GM12878 (cell line): ENCODE measurements around the gene AMIGO2. TPM values are rescaled to one million over a fixed set of nuclear protein-coding genes. Genes with fewer than 3 reads are reported as not detected.

ENCODE experiments used
- ATAC-seq: fragments of 200-7000 bp; cut with Tn5 transposase; 3 replicates; pipeline ENCODE4 v1.9.1; 2020; ENCODE audit warnings: mild to moderate bottlenecking, moderate library complexity
- BruUV-seq: library from RNA; stranded (reverse); fragments of 400-500 nt; replicated peaks from 2 replicates; lab custom pipeline; 2021; lab: Mats Ljungman, UMichigan
- CTCF ChIA-PET: fragments of 300-600 bp; sonication (Branson Sonifier 250); formaldehyde crosslinking; extraction: SDS; loops from one replicate; lab custom pipeline; 2021; ENCODE audit warnings: inconsistent platforms; lab: Yijun Ruan, JAX
- POLR2A ChIA-PET: fragments of 350-600 bp; formaldehyde crosslinking; extraction: SDS; loops from one replicate; lab custom pipeline; 2021; ENCODE audit warnings: inconsistent platforms; lab: Charles Lee
- RAD21 ChIA-PET: fragments of 300-600 bp; sonication (Branson Sonifier 250); formaldehyde crosslinking; loops from one replicate; lab custom pipeline; 2023; ENCODE audit warnings: antibody characterized with exemption; ENCODE audit not compliant: unreplicated experiment; lab: Charles Lee
- SMC1A ChIA-PET: fragments of 300-600 bp; sonication (Branson Sonifier 250); formaldehyde crosslinking; loops from one replicate; lab custom pipeline; 2023; ENCODE audit not compliant: unreplicated experiment, uncharacterized antibody; lab: Charles Lee
- DNase-seq: peaks from one replicate; pipeline ENCODE4 v3.0.0-alpha.2; 2011; ENCODE audit warnings: low read depth, low spot score
- FAIRE-seq: peaks from 3 replicates; lab custom pipeline; 2011; peaks lifted over from hg19 to GRCh38; lab: Jason Lieb, UNC
- H2AFZ ChIP-seq: 2 replicates; pipeline ENCODE4 v1.6.0; 2011; ENCODE audit warnings: low read depth, low read length, control low read depth; ENCODE audit not compliant: control insufficient read depth
- H3K27ac ChIP-seq: 2 replicates; pipeline ENCODE4 v1.5.1; 2011; ENCODE audit warnings: control low read depth; ENCODE audit not compliant: control insufficient read depth, insufficient read depth
- H3K27me3 ChIP-seq, 2 experiments: replicated peaks in 1 of 2; 2 replicates each; pipeline versions ENCODE4 v1.6.0 to v1.6.1; 2011; ENCODE audit warnings: low read length in 1 of 2; ENCODE audit not compliant: control insufficient read depth in 2 of 2, insufficient read depth in 2 of 2
- H3K36me3 ChIP-seq, 2 experiments: 2 replicates each; pipeline ENCODE4 v1.5.1; 2011; ENCODE audit warnings: low read length in 1 of 2; ENCODE audit not compliant: control insufficient read depth in 2 of 2, insufficient read depth in 2 of 2
- H3K4me1 ChIP-seq: 2 replicates; pipeline ENCODE4 v1.6.1; 2011; ENCODE audit warnings: mild to moderate bottlenecking, low read length, moderate library complexity, mixed read lengths; ENCODE audit not compliant: control insufficient read depth, insufficient read depth
- H3K4me2 ChIP-seq: 2 replicates; pipeline ENCODE4 v1.6.0; 2011; ENCODE audit warnings: control low read depth; ENCODE audit not compliant: control insufficient read depth, insufficient read depth
- H3K4me3 ChIP-seq: fragments of 200-600 bp; sonication (generic); 2 replicates; pipeline ENCODE4 v1.5.1; 2016
- H3K79me2 ChIP-seq: 2 replicates; pipeline ENCODE4 v1.6.0; 2011; ENCODE audit warnings: low read length; ENCODE audit not compliant: control insufficient read depth, insufficient read depth
- H3K9ac ChIP-seq: 2 replicates; pipeline ENCODE4 v1.8.0; 2011; ENCODE audit warnings: low read length, control low read depth, mixed read lengths; ENCODE audit not compliant: control insufficient read depth, insufficient read depth
- H3K9me3 ChIP-seq: replicated peaks from 3 replicates; pipeline ENCODE4 v1.5.1; 2011; ENCODE audit warnings: mild to moderate bottlenecking, low read length; ENCODE audit not compliant: control insufficient read depth, insufficient read depth
- H4K20me1 ChIP-seq: 2 replicates; pipeline ENCODE4 v1.6.0; 2011; ENCODE audit not compliant: control insufficient read depth, insufficient read depth
- BACH1 ChIP-seq: fragments of 450-650 bp; IDR thresholded peaks from 2 replicates; pipeline ENCODE4 v1.6.1; 2017; ENCODE audit warnings: mild to moderate bottlenecking, borderline replicate concordance
- CEBPZ ChIP-seq: fragments of 150-350 bp; IDR thresholded peaks from 2 replicates; pipeline ENCODE4 v1.6.1; 2016; ENCODE audit warnings: low read depth, low read length
- CREB1 ChIP-seq: IDR thresholded peaks from 2 replicates; pipeline ENCODE4 v1.6.1; 2012; ENCODE audit warnings: low read depth, mild to moderate bottlenecking, inconsistent platforms
- EGR1 ChIP-seq, 2 experiments: IDR thresholded peaks; 1 replicate in 1 of 2; 2 replicates in 1 of 2; pipeline ENCODE4 v1.6.1; 2011 to 2012; ENCODE audit warnings: low read depth in 2 of 2, low read length in 2 of 2, borderline replicate concordance in 1 of 2, mild to moderate bottlenecking in 1 of 2, moderate library complexity in 1 of 2
- FOS ChIP-seq: IDR thresholded peaks from 3 replicates; pipeline ENCODE4 v1.6.1; 2011; ENCODE audit warnings: borderline replicate concordance; ENCODE audit not compliant: insufficient read length; ENCODE audit errors: extremely low read depth
- NFYA ChIP-seq: IDR thresholded peaks from 2 replicates; pipeline ENCODE4 v1.6.1; 2011; ENCODE audit warnings: low read depth, mild to moderate bottlenecking, low read length, improper control_type of control experiment, borderline replicate concordance
- RBBP5 ChIP-seq: fragments of 200-600 bp; sonication (generic); conservative IDR thresholded peaks from 2 replicates; pipeline ENCODE4 v1.6.1; 2016
- SMAD1 ChIP-seq: fragments of 450-650 bp; IDR thresholded peaks from 2 replicates; pipeline ENCODE4 v1.6.1; 2018; ENCODE audit warnings: mild to moderate bottlenecking, low read depth; ENCODE audit not compliant: partially characterized antibody
- WGBS: methylation state at CpG from one replicate; pipeline ENCODE4 v1.1.6; 2016; ENCODE audit warnings: low lambda C conversion rate; ENCODE audit not compliant: insufficient replicate concordance, insufficient coverage; ENCODE audit errors: missing lambda C conversion rate; 5-methylcytosine and 5-hydroxymethylcytosine counted together
- in situ Hi-C: fragments of 300-500 bp; cut with MboI; formaldehyde crosslinking; loops from 9 replicates; pipeline ENCODE4 v1.14.3; 2018; ENCODE audit warnings: mixed read lengths
- intact Hi-C: fragments of 100-400 bp; cut with micrococcal nuclease; formaldehyde crosslinking; loops from one replicate; pipeline ENCODE4 v1.14.2; 2022; ENCODE audit not compliant: unreplicated experiment
- polyA plus RNA-seq, 11 experiments: library from polyadenylated mRNA; depleted of rRNA in 4 of 11; unstranded in 6 of 11; stranded (reverse) in 5 of 11; fragments of >200 nt; fragmentation: Nextera tagmentation in 4 of 11; fragmentation: Illumina TruSeq in 1 of 11; extraction: Ambion mirVana in 4 of 11; extraction: Trizol in 1 of 11; gene quantifications; 1 replicate in 1 of 11; 2 replicates in 10 of 11; pipeline versions ENCODE4 v1.2.1 to v1.2.3, GENCODE V29; 2011 to 2016; ENCODE audit warnings: inconsistent platforms in 2 of 11, missing spikeins in 2 of 11, low read depth in 1 of 11
- total RNA-seq, 4 experiments: library from RNA; depleted of rRNA in 3 of 4; stranded (reverse); fragments of >200 nt in 3 of 4; fragmentation: Illumina TruSeq in 1 of 4; extraction: Trizol in 1 of 4; gene quantifications; 2 replicates each; pipeline versions ENCODE4 v1.2.1 to v1.2.3, GENCODE V29; 2013 to 2021
- TF ChIP-seq, protein P1 (sequence below): fragments of 450-650 bp; IDR thresholded peaks from 2 replicates; pipeline ENCODE4 v1.6.1; 2017; ENCODE audit warnings: mild to moderate bottlenecking

AMIGO2 gene
- total and polyA plus RNA-seq, 10 of the 15 experiments (the other 5 are each of a cell fraction or from before 2014, with no cell fraction given) = 0.03 to 0.15 (median 0.11) TPM; not detected in 7

DNA sequence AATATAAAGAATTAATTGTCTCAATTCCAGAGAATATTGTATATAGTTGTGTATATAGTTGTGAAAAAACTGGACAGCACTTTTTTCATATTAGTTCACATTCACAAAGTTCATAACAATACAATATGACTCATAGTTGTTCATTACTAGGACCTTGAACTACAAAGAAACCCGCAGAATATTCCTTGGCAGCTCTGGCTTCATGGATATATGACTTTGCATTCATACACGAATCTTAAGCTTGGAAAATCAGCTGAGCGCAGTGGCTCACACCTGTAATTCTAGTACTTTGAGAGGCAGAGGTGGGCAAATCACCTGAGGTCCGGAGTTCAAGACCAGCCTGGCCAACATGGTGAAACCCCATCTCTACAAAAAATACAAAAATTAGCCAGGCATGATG lies 38.4 kb downstream of the AMIGO2 start:
- ATAC-seq = no peak
- H4K20me1 ChIP-seq = no peaks in the 10 kb centered on the region
- intact Hi-C loops = no loop called here
- H3K4me3 ChIP-seq = no peak overlapping the region
- TF ChIP-seq FOS (no peak), SMAD1 (no peak), BACH1 (no peak), EGR1 (IDR thresholded peaks at IDR 0.05; ENCODE audit: borderline replicate concordance in 1 of 2, low read depth in 2 of 2, low read length in 2 of 2) (no peak), CREB1 (no peak), RBBP5 (no peak), NFYA (no peak), CEBPZ (no peak)
- TF ChIP-seq, protein P1, sequence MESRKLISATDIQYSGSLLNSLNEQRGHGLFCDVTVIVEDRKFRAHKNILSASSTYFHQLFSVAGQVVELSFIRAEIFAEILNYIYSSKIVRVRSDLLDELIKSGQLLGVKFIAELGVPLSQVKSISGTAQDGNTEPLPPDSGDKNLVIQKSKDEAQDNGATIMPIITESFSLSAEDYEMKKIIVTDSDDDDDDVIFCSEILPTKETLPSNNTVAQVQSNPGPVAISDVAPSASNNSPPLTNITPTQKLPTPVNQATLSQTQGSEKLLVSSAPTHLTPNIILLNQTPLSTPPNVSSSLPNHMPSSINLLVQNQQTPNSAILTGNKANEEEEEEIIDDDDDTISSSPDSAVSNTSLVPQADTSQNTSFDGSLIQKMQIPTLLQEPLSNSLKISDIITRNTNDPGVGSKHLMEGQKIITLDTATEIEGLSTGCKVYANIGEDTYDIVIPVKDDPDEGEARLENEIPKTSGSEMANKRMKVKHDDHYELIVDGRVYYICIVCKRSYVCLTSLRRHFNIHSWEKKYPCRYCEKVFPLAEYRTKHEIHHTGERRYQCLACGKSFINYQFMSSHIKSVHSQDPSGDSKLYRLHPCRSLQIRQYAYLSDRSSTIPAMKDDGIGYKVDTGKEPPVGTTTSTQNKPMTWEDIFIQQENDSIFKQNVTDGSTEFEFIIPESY = no peak
- SMC1A ChIA-PET = no interaction called here
- H3K9me3 ChIP-seq = no peaks in the 10 kb centered on the region
- 36% methylated on average over 4 of the region's 4 CpGs for WGBS
- H3K4me1 ChIP-seq = no peaks in the 10 kb centered on the region
- H3K27me3 ChIP-seq = no peaks in the 10 kb centered on the region
- H3K27ac ChIP-seq = no peak overlapping the region
- CTCF ChIA-PET = interaction anchor here (1.4 to 2.8 kb wide), 3 partner anchors 9 to 356 kb away, joined by 3 to 11 read pairs (median 3); no protein-coding TSS in a partner anchor
- RAD21 ChIA-PET = interaction anchor here (0.7 kb wide), 1 partner anchor 177 kb away, joined by 5 read pairs; no protein-coding TSS in a partner anchor
- BruUV-seq = no TSS peak
- no peak overlapping the region for H3K4me2 ChIP-seq
- no peak overlapping the region for H3K9ac ChIP-seq
- H3K79me2 ChIP-seq = no peaks in the 10 kb centered on the region
- no peak overlapping the region for H2AFZ ChIP-seq
- no peak for FAIRE-seq
- POLR2A ChIA-PET = no interaction called here
- in situ Hi-C loops = no loop called here
- no peaks in the 10 kb centered on the region for H3K36me3 ChIP-seq
- no peak for DNase-seq
